Measurements from ENCODE around the gene MYO9A.

- TF ChIP-seq CTCF (IDR thresholded peaks at IDR 0.05 in 2 of 3, conservative IDR thresholded peaks at IDR 0.05 in 1 of 3; ENCODE audit: borderline replicate concordance in 1 of 3, insufficient read depth in 1 of 3, low read depth in 2 of 3, low read length in 2 of 3) (no peak), EZH2 (IDR thresholded peaks at IDR 0.05) (no peak), ZNF274 (IDR thresholded peaks at IDR 0.05; ENCODE audit: low read depth, low read length) (no peak), POLR2A (IDR thresholded peaks at IDR 0.05; ENCODE audit: borderline replicate concordance, extremely low read depth, insufficient read depth, insufficient read length) (no peak)
These were observed 9.9 kb upstream of the MYO9A start for GRCh38 chr15:72127724-72128322.
